ENCODE results near the gene DDX3X. TPM values are rescaled to one million over a fixed set of nuclear protein-coding genes. Genes with fewer than 3 reads are reported as not detected.

DDX3X gene
- total and polyA plus RNA-seq, 12 donors = 36.8 to 247 (median 153) TPM

Other genes with a start within 250 kb of the DDX3X start
- gene USP9X, start 248.7 kb upstream of the DDX3X start, total RNA-seq = 10 to 100 TPM; 55.2 to 81.3 (median 68.0) TPM
- gene USP9X, start 248.7 kb upstream of the DDX3X start, polyA plus RNA-seq = 10 to 100 TPM in 1 of 2 donors, 1 to 10 TPM in 1; 9.0 to 11.3 TPM
- gene NYX, start 113.2 kb downstream of the DDX3X start, total RNA-seq = not detected
- not detected for gene NYX, start 113.2 kb downstream of the DDX3X start, polyA plus RNA-seq